Measurements from ENCODE around the gene PIGC.

The PIGC gene

GRCh38 chr1:172395576-172395975 is 48.3 kb downstream of the PIGC start:
- Histone ChIP-seq H3K4me1 (ENCODE audit: control insufficient read depth, low read depth, low read length) (peaks cover 5% of the 10 kb centered on the region), H2BK120ac (ENCODE audit: low read depth, low read length) (no peak overlapping the region)
- DNase-seq, result no peak

GRCh38 chr1:172394811-172395210 is 49.1 kb downstream of the PIGC start:
- no peak overlapping the region for H2BK5ac ChIP-seq (ENCODE audit: low read length)
- DNase-seq, result no peak
- H4K5ac ChIP-seq (ENCODE audit: low read length), result no peak overlapping the region
- no peaks in the 10 kb centered on the region for H3K79me1 ChIP-seq (ENCODE audit: low read length)
- H3K4ac ChIP-seq (ENCODE audit: low read depth, low read length), result no peak overlapping the region
- WGBS (ENCODE audit: extremely low coverage, insufficient coverage, low lambda C conversion rate), result no CpG with 5 or more reads among the region's 5 CpGs
- H3K79me2 ChIP-seq (ENCODE audit: control insufficient read depth, insufficient read depth, low read length), result no peaks in the 10 kb centered on the region
- no peak overlapping the region for H4K8ac ChIP-seq (ENCODE audit: low read depth, low read length)
- no peak overlapping the region for H2AK5ac ChIP-seq (ENCODE audit: low read length)
- no peak overlapping the region for H2BK15ac ChIP-seq (replicated peaks; ENCODE audit: low read depth)
- H3K27ac ChIP-seq (ENCODE audit: low read depth, low read length), result no peak overlapping the region
- no peak overlapping the region for H3K23ac ChIP-seq (ENCODE audit: low read length)
- H3K9ac ChIP-seq (ENCODE audit: low read length), result no peak overlapping the region
- no peaks in the 10 kb centered on the region for H3K27me3 ChIP-seq (ENCODE audit: insufficient read depth, low read length, poor library complexity)
- H3K18ac ChIP-seq (ENCODE audit: low read length), result no peak overlapping the region
- no peak overlapping the region for H3K4me2 ChIP-seq (ENCODE audit: low read length)
- H3K56ac ChIP-seq (ENCODE audit: low read length), result no peak overlapping the region
- H3K36me3 ChIP-seq (ENCODE audit: control insufficient read depth, insufficient read depth, low read length), result no peaks in the 10 kb centered on the region
- H3K4me3 ChIP-seq (ENCODE audit: low read length), result no peak overlapping the region
- H2BK120ac ChIP-seq (ENCODE audit: low read depth, low read length), result no peak overlapping the region
- peaks cover 5% of the 10 kb centered on the region for H3K4me1 ChIP-seq (ENCODE audit: control insufficient read depth, low read depth, low read length)

More at GRCh38 chr1:172395576-172395975, 48.3 kb downstream of the PIGC start:
- no CpG with 5 or more reads among the region's 3 CpGs for WGBS (ENCODE audit: extremely low coverage, insufficient coverage, low lambda C conversion rate)
- Histone ChIP-seq H3K4me3 (ENCODE audit: low read length) (no peak overlapping the region), H3K4me2 (ENCODE audit: low read length) (no peak overlapping the region), H3K27ac (ENCODE audit: low read depth, low read length) (no peak overlapping the region), H3K79me1 (ENCODE audit: low read length) (no peaks in the 10 kb centered on the region), H3K9ac (ENCODE audit: low read length) (no peak overlapping the region), H3K27me3 (ENCODE audit: insufficient read depth, low read length, poor library complexity) (no peaks in the 10 kb centered on the region), H2BK5ac (ENCODE audit: low read length) (no peak overlapping the region), H3K79me2 (ENCODE audit: control insufficient read depth, insufficient read depth, low read length) (no peaks in the 10 kb centered on the region), H3K18ac (ENCODE audit: low read length) (no peak overlapping the region), H2AK5ac (ENCODE audit: low read length) (no peak overlapping the region), H3K4ac (ENCODE audit: low read depth, low read length) (no peak overlapping the region), H4K5ac (ENCODE audit: low read length) (no peak overlapping the region), H3K56ac (ENCODE audit: low read length) (no peak overlapping the region), H3K23ac (ENCODE audit: low read length) (no peak overlapping the region), H4K8ac (ENCODE audit: low read depth, low read length) (no peak overlapping the region), H3K36me3 (ENCODE audit: control insufficient read depth, insufficient read depth, low read length) (no peaks in the 10 kb centered on the region), H2BK15ac (replicated peaks; ENCODE audit: low read depth) (no peak overlapping the region)

GRCh38 chr1:172394141-172394751 is 49.6 kb downstream of the PIGC start:
- Histone ChIP-seq H3K27me3 (ENCODE audit: insufficient read depth, low read length, poor library complexity) (no peaks in the 10 kb centered on the region), H4K8ac (ENCODE audit: low read depth, low read length) (no peak overlapping the region), H2BK5ac (ENCODE audit: low read length) (no peak overlapping the region), H3K4me3 (ENCODE audit: low read length) (no peak overlapping the region), H3K4ac (ENCODE audit: low read depth, low read length) (no peak overlapping the region), H3K18ac (ENCODE audit: low read length) (no peak overlapping the region), H4K5ac (ENCODE audit: low read length) (no peak overlapping the region), H2AK5ac (ENCODE audit: low read length) (no peak overlapping the region), H2BK120ac (ENCODE audit: low read depth, low read length) (no peak overlapping the region), H3K36me3 (ENCODE audit: control insufficient read depth, insufficient read depth, low read length) (no peaks in the 10 kb centered on the region), H2BK15ac (replicated peaks; ENCODE audit: low read depth) (no peak overlapping the region), H3K56ac (ENCODE audit: low read length) (no peak overlapping the region), H3K23ac (ENCODE audit: low read length) (no peak overlapping the region), H3K79me1 (ENCODE audit: low read length) (no peaks in the 10 kb centered on the region), H3K79me2 (ENCODE audit: control insufficient read depth, insufficient read depth, low read length) (no peaks in the 10 kb centered on the region), H3K9ac (ENCODE audit: low read length) (no peak overlapping the region), H3K4me1 (ENCODE audit: control insufficient read depth, low read depth, low read length) (peaks cover 5% of the 10 kb centered on the region), H3K4me2 (ENCODE audit: low read length) (no peak overlapping the region), H3K27ac (ENCODE audit: low read depth, low read length) (no peak overlapping the region)
- no CpG with 5 or more reads among the region's 4 CpGs for WGBS (ENCODE audit: extremely low coverage, insufficient coverage, low lambda C conversion rate)
- no peak for DNase-seq

- H4K5ac ChIP-seq (ENCODE audit: low read length), result no peak overlapping the region
- H2BK5ac ChIP-seq (ENCODE audit: low read length), result no peak overlapping the region
- no peak overlapping the region for H3K4me3 ChIP-seq (ENCODE audit: low read length)
- no peak overlapping the region for H3K27ac ChIP-seq (ENCODE audit: low read depth, low read length)
- H4K8ac ChIP-seq (ENCODE audit: low read depth, low read length), result no peak overlapping the region
- H3K4ac ChIP-seq (ENCODE audit: low read depth, low read length), result no peak overlapping the region
- no peaks in the 10 kb centered on the region for H3K79me2 ChIP-seq (ENCODE audit: control insufficient read depth, insufficient read depth, low read length)
- H3K56ac ChIP-seq (ENCODE audit: low read length), result no peak overlapping the region
- H2AK5ac ChIP-seq (ENCODE audit: low read length), result no peak overlapping the region
- H3K36me3 ChIP-seq (ENCODE audit: control insufficient read depth, insufficient read depth, low read length), result no peaks in the 10 kb centered on the region
- H3K27me3 ChIP-seq (ENCODE audit: insufficient read depth, low read length, poor library complexity), result no peaks in the 10 kb centered on the region
- H3K4me1 ChIP-seq (ENCODE audit: control insufficient read depth, low read depth, low read length), result peaks cover 5% of the 10 kb centered on the region
- no peaks in the 10 kb centered on the region for H3K79me1 ChIP-seq (ENCODE audit: low read length)
- H2BK120ac ChIP-seq (ENCODE audit: low read depth, low read length), result no peak overlapping the region
- no peak overlapping the region for H3K18ac ChIP-seq (ENCODE audit: low read length)
- no peak overlapping the region for H3K4me2 ChIP-seq (ENCODE audit: low read length)
- H3K23ac ChIP-seq (ENCODE audit: low read length), result no peak overlapping the region
- no CpG with 5 or more reads among the region's 5 CpGs for WGBS (ENCODE audit: extremely low coverage, insufficient coverage, low lambda C conversion rate)
- DNase-seq, result no peak
- H2BK15ac ChIP-seq (replicated peaks; ENCODE audit: low read depth), result no peak overlapping the region
- no peak overlapping the region for H3K9ac ChIP-seq (ENCODE audit: low read length)
Measured at GRCh38 chr1:172393354-172393753, 50.5 kb downstream of the PIGC start.

- no peak overlapping the region for H3K4me3 ChIP-seq (ENCODE audit: low read length)
Measured at GRCh38 chr1:172391976-172392375, 51.9 kb downstream of the PIGC start.

More at GRCh38 chr1:172391976-172392375, 51.9 kb downstream of the PIGC start:
- H3K18ac ChIP-seq (ENCODE audit: low read length), result no peak overlapping the region
- no peak overlapping the region for H3K27ac ChIP-seq (ENCODE audit: low read depth, low read length)
- H3K4me2 ChIP-seq (ENCODE audit: low read length), result no peak overlapping the region
- no peaks in the 10 kb centered on the region for H3K79me2 ChIP-seq (ENCODE audit: control insufficient read depth, insufficient read depth, low read length)
- H3K23ac ChIP-seq (ENCODE audit: low read length), result no peak overlapping the region
- no peak overlapping the region for H4K8ac ChIP-seq (ENCODE audit: low read depth, low read length)
- H2BK15ac ChIP-seq (replicated peaks; ENCODE audit: low read depth), result no peak overlapping the region
- WGBS (ENCODE audit: extremely low coverage, insufficient coverage, low lambda C conversion rate), result no CpG with 5 or more reads among the region's 1 CpG
- no peak overlapping the region for H3K4ac ChIP-seq (ENCODE audit: low read depth, low read length)
- no peaks in the 10 kb centered on the region for H3K36me3 ChIP-seq (ENCODE audit: control insufficient read depth, insufficient read depth, low read length)
- H2AK5ac ChIP-seq (ENCODE audit: low read length), result no peak overlapping the region
- H3K27me3 ChIP-seq (ENCODE audit: insufficient read depth, low read length, poor library complexity), result no peaks in the 10 kb centered on the region
- H2BK5ac ChIP-seq (ENCODE audit: low read length), result no peak overlapping the region
- no peak overlapping the region for H2BK120ac ChIP-seq (ENCODE audit: low read depth, low read length)
- DNase-seq, result no peak
- no peak overlapping the region for H4K5ac ChIP-seq (ENCODE audit: low read length)
- no peaks in the 10 kb centered on the region for H3K79me1 ChIP-seq (ENCODE audit: low read length)
- H3K4me1 ChIP-seq (ENCODE audit: control insufficient read depth, low read depth, low read length), result peaks cover 5% of the 10 kb centered on the region
- no peak overlapping the region for H3K56ac ChIP-seq (ENCODE audit: low read length)
- H3K9ac ChIP-seq (ENCODE audit: low read length), result no peak overlapping the region

All from mesendoderm (in vitro differentiated cells).